H9 (cell line): ENCODE measurements around the gene ATP8A2. TPM values are rescaled to one million over a fixed set of nuclear protein-coding genes. Genes with fewer than 3 reads are reported as not detected.

Experiments used
- DNase-seq: peaks from one replicate; pipeline ENCODE4 v3.0.0-alpha.2; 2017
- H2AFZ ChIP-seq: one replicate; pipeline ENCODE4 v1.6.1; 2013; ENCODE audit warnings: mild to moderate bottlenecking, low read length, control low read depth, moderate library complexity
- H2AK5ac ChIP-seq: 2 replicates; pipeline ENCODE4 v1.6.1; 2013; ENCODE audit warnings: low read length, control low read depth, mixed read lengths; ENCODE audit not compliant: insufficient read length
- H2BK120ac ChIP-seq: one replicate; pipeline ENCODE4 v1.6.1; 2013; ENCODE audit warnings: low read depth, mild to moderate bottlenecking, low read length, control low read depth, inconsistent platforms; ENCODE audit not compliant: poor library complexity, severe bottlenecking
- H2BK12ac ChIP-seq: 2 replicates; pipeline ENCODE4 v1.6.1; 2013; ENCODE audit warnings: low read length, control low read depth, mixed read lengths, low read depth; ENCODE audit not compliant: insufficient read length
- H2BK15ac ChIP-seq: 2 replicates; pipeline ENCODE4 v1.6.1; 2013; ENCODE audit warnings: low read depth, low read length, control low read depth
- H2BK20ac ChIP-seq: one replicate; pipeline ENCODE4 v1.6.1; 2013; ENCODE audit warnings: low read depth, mild to moderate bottlenecking, low read length, control low read depth, inconsistent platforms; ENCODE audit not compliant: poor library complexity, severe bottlenecking
- H2BK5ac ChIP-seq: 2 replicates; pipeline ENCODE4 v1.6.1; 2013; ENCODE audit warnings: low read length, control low read depth, mixed read lengths; ENCODE audit not compliant: insufficient read length
- H3K14ac ChIP-seq: 2 replicates; pipeline ENCODE4 v1.6.1; 2013; ENCODE audit warnings: low read length, control low read depth; ENCODE audit not compliant: insufficient read depth
- H3K18ac ChIP-seq: 2 replicates; pipeline ENCODE4 v1.6.1; 2013; ENCODE audit warnings: low read depth, mild to moderate bottlenecking, mixed read lengths, low read length, control low read depth; ENCODE audit not compliant: insufficient read length
- H3K23ac ChIP-seq: 2 replicates; pipeline ENCODE4 v1.6.1; 2013; ENCODE audit warnings: low read length, control low read depth, mixed read lengths, low read depth; ENCODE audit not compliant: insufficient read length
- H3K23me2 ChIP-seq: 2 replicates; pipeline ENCODE4 v1.6.1; 2013; ENCODE audit warnings: low read depth, mild to moderate bottlenecking, mixed read lengths, low read length, control low read depth; ENCODE audit not compliant: insufficient read length, poor library complexity, severe bottlenecking
- H3K27ac ChIP-seq: 2 replicates; pipeline ENCODE4 v1.5.1; 2013; ENCODE audit warnings: low read length, control low read depth, mixed read lengths, low read depth; ENCODE audit not compliant: insufficient read length
- H3K27me3 ChIP-seq: 2 replicates; pipeline ENCODE4 v1.6.1; 2013; ENCODE audit warnings: low read length, control low read depth, inconsistent platforms; ENCODE audit not compliant: insufficient read depth
- H3K4ac ChIP-seq: 2 replicates; pipeline ENCODE4 v1.6.1; 2013; ENCODE audit warnings: low read depth, mild to moderate bottlenecking, control low read depth, inconsistent platforms, low read length, moderate library complexity
- H3K4me1 ChIP-seq: 2 replicates; pipeline ENCODE4 v1.6.1; 2013; ENCODE audit warnings: low read length, control low read depth, inconsistent platforms; ENCODE audit not compliant: insufficient read depth
- H3K4me2 ChIP-seq: 2 replicates; pipeline ENCODE4 v1.6.1; 2013; ENCODE audit warnings: low read length, control low read depth, mixed read lengths; ENCODE audit not compliant: insufficient read length, insufficient read depth
- H3K56ac ChIP-seq: 2 replicates; pipeline ENCODE4 v1.6.1; 2013; ENCODE audit warnings: low read depth, mild to moderate bottlenecking, mixed read lengths, low read length, control low read depth; ENCODE audit not compliant: insufficient read length
- H3K79me1 ChIP-seq: 2 replicates; pipeline ENCODE4 v1.6.1; 2013; ENCODE audit warnings: low read depth, mild to moderate bottlenecking, moderate library complexity, low read length, control low read depth, inconsistent platforms; ENCODE audit not compliant: insufficient read depth, poor library complexity, severe bottlenecking
- H3K79me2 ChIP-seq: 2 replicates; pipeline ENCODE4 v1.6.1; 2013; ENCODE audit warnings: low read length, control low read depth, inconsistent platforms; ENCODE audit not compliant: insufficient read depth
- H3K9ac ChIP-seq: 2 replicates; pipeline ENCODE4 v1.6.1; 2013; ENCODE audit warnings: low read length, control low read depth, mixed read lengths; ENCODE audit not compliant: insufficient read length; ENCODE audit errors: extremely low read depth
- H3K9me3 ChIP-seq: one replicate; pipeline ENCODE4 v1.6.1; 2013; ENCODE audit warnings: low read depth, low read length, inconsistent platforms; ENCODE audit not compliant: control insufficient read depth
- H3T11ph ChIP-seq: one replicate; pipeline ENCODE4 v1.6.1; 2013; ENCODE audit warnings: mild to moderate bottlenecking, low read length, control low read depth, inconsistent platforms
- H4K20me1 ChIP-seq: one replicate; pipeline ENCODE4 v1.6.1; 2013; ENCODE audit not compliant: control insufficient read depth, insufficient read length, insufficient read depth
- H4K5ac ChIP-seq: 2 replicates; pipeline ENCODE4 v1.6.1; 2013; ENCODE audit warnings: low read depth, mild to moderate bottlenecking, mixed read lengths, low read length, control low read depth; ENCODE audit not compliant: insufficient read length
- H4K8ac ChIP-seq: replicated peaks from 2 replicates; pipeline ENCODE4 v1.6.1; 2013; ENCODE audit warnings: low read length, control low read depth, mixed read lengths, low read depth; ENCODE audit not compliant: insufficient read length
- H4K91ac ChIP-seq: 2 replicates; pipeline ENCODE4 v1.6.1; 2013; ENCODE audit warnings: low read depth, mild to moderate bottlenecking, moderate library complexity, mixed read lengths, low read length, control low read depth; ENCODE audit not compliant: insufficient read length
- H3K27ac Mint-ChIP-seq, 3 experiments: 2 replicates in 2 of 3; 3 replicates in 1 of 3; pipeline ENCODE4 v1.8.0; 2020 to 2021; ENCODE audit warnings: mixed read lengths in 3 of 3, mild to moderate bottlenecking in 1 of 3, moderate library complexity in 1 of 3
- H3K27me3 Mint-ChIP-seq: 2 replicates; pipeline ENCODE4 v1.8.0; 2021; ENCODE audit warnings: low read depth, mild to moderate bottlenecking, moderate library complexity, mixed read lengths
- H3K36me3 Mint-ChIP-seq, 3 experiments: 2 replicates in 2 of 3; 3 replicates in 1 of 3; pipeline ENCODE4 v1.8.0; 2020 to 2021; ENCODE audit warnings: low read depth in 3 of 3, mixed read lengths in 3 of 3; ENCODE audit not compliant: insufficient read depth in 1 of 3
- H3K4me1 Mint-ChIP-seq, 2 experiments: 2 replicates each; pipeline ENCODE4 v1.8.0; 2020; ENCODE audit warnings: mixed read lengths in 2 of 2
- H3K4me3 Mint-ChIP-seq, 2 experiments: 2 replicates in 1 of 2; 3 replicates in 1 of 2; pipeline ENCODE4 v1.8.0; 2020 to 2021; ENCODE audit warnings: mild to moderate bottlenecking in 2 of 2, mixed read lengths in 2 of 2, moderate library complexity in 1 of 2
- H3K9me3 Mint-ChIP-seq, 2 experiments: 2 replicates in 1 of 2; 3 replicates in 1 of 2; pipeline ENCODE4 v1.8.0; 2020; ENCODE audit warnings: mild to moderate bottlenecking in 2 of 2, mixed read lengths in 2 of 2, moderate library complexity in 1 of 2
- CTCF ChIP-seq: fragments of 200-600 bp; sonication (generic); conservative IDR thresholded peaks from 3 replicates; pipeline ENCODE4 v1.8.0; 2021; ENCODE audit warnings: antibody characterized with exemption, mild to moderate bottlenecking
- WGBS: extraction: QIAGEN DNeasy Blood & Tissue Kit; methylation state at CpG from one replicate; pipeline ENCODE4 v1.1.7; 2013; ENCODE audit warnings: missing lambda C conversion rate, low lambda C conversion rate, mixed read lengths; ENCODE audit not compliant: insufficient read length; ENCODE audit errors: extremely low coverage; 5-methylcytosine and 5-hydroxymethylcytosine counted together
- total RNA-seq: library from RNA; stranded (reverse); gene quantifications from 2 replicates; pipeline ENCODE4 v1.2.1, GENCODE V29; 2021

Gene ATP8A2
- total RNA-seq, 1 experiment from 2014 or later = 18.2 TPM

DNA sequence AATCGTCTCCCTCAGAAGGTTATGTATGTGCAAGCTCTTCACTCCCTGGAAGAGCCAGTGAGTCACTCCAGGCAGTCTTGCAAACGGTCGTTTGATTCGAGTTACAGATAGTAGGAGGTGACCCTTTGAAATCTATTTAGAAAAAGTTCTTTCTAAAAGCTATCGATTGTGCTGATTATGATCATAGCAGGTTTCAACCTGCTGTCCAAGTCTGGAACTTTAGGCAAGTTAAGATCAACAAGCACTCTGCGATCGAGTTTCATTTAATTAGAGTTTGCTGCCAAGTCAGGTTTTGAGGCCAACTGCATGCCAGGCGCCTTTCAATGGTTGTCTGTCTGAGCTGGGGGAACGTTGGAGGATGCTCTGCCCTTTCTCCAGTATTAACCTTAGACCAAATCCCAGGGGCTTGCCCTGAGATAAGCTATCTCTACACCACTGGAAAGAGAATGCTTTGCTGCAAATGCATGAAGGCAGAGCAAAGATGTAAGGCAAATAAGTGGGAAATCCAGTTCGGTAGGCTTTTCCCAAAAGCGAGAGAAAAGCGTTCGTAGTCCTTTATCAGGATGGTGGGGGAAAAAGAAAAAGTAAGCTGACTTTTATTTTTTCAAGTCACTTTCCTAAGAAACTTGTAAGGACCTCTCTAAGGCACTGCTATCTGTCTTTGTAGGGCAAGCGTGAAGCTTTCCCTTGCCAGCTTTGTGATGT is 287.5 kb downstream of the ATP8A2 start:
- DNase-seq = no peak
- no peak overlapping the region for H3T11ph ChIP-seq
- no peaks in the 10 kb centered on the region for H3K27me3 ChIP-seq
- H3K9ac ChIP-seq = no peak overlapping the region
- H2AFZ ChIP-seq = no peak overlapping the region
- no peak overlapping the region for H3K14ac ChIP-seq
- H4K20me1 ChIP-seq = no peaks in the 10 kb centered on the region
- WGBS = no CpG with 5 or more reads among the region's 14 CpGs
- no peak overlapping the region for H2BK12ac ChIP-seq
- H3K4me1 ChIP-seq = no peaks in the 10 kb centered on the region; the same call in 1 of the 2 replicates
- no peaks in the 10 kb centered on the region for H3K79me2 ChIP-seq
- no peaks in the 10 kb centered on the region for H3K23me2 ChIP-seq
- H2AK5ac ChIP-seq = no peak overlapping the region
- no peak overlapping the region for H3K56ac ChIP-seq
- no peak overlapping the region for H4K8ac ChIP-seq
- H3K36me3 Mint-ChIP-seq = no peaks in the 10 kb centered on the region
- no peak overlapping the region for H2BK15ac ChIP-seq
- H3K4me1 Mint-ChIP-seq = peaks cover 15 to 21% of the 10 kb centered on the region in 2 experiments
- H3K9me3 Mint-ChIP-seq = no peaks in the 10 kb centered on the region
- H3K23ac ChIP-seq = no peak overlapping the region
- no peak overlapping the region for H2BK20ac ChIP-seq
- no peak overlapping the region for H3K18ac ChIP-seq
- no peak overlapping the region for H3K4me2 ChIP-seq
- no peak for TF ChIP-seq CTCF
- H3K9me3 ChIP-seq = no peaks in the 10 kb centered on the region
- no peak overlapping the region for H4K91ac ChIP-seq
- H3K79me1 ChIP-seq = no peaks in the 10 kb centered on the region
- no peak overlapping the region for H3K27ac Mint-ChIP-seq
- no peak overlapping the region for H3K4me3 Mint-ChIP-seq
- H2BK120ac ChIP-seq = no peak overlapping the region
- H3K27me3 Mint-ChIP-seq = no peaks in the 10 kb centered on the region
- no peak overlapping the region for H3K27ac ChIP-seq
- H4K5ac ChIP-seq = no peak overlapping the region
- no peak overlapping the region for H3K4ac ChIP-seq
- H2BK5ac ChIP-seq = no peak overlapping the region
